ENCODE measurements around the gene OAS2. TPM values are rescaled to one million over a fixed set of nuclear protein-coding genes. Genes with fewer than 3 reads are reported as not detected.

Gene OAS2
- total RNA-seq = 1 to 10 TPM; 3.0 to 3.2 TPM

- Histone ChIP-seq H3K4me1 (no peaks in the 10 kb centered on the region), H3K27ac (peak within 1 kb of the TSS; percentile 83), H3K36me3 (no peaks in the 10 kb centered on the region), H3K27me3 (no peaks in the 10 kb centered on the region), H3K9me3 (no peaks in the 10 kb centered on the region), H3K4me3 (peak within 1 kb of the TSS; percentile 36), H3K9ac (ENCODE audit: low read depth in 2 of 2, low read length in 2 of 2) (peak within 1 kb of the TSS; percentile 41 to 70)
- TF ChIP-seq CTCF (IDR thresholded peaks at IDR 0.05) = no peak
- DNase-seq = peak; percentile 61
- intact Hi-C loops (cut with DNase I) = no loop called here
These were observed at the start of gene OAS2 for GRCh38 chr12:112978163-112979040. TSS of gene OAS2 (plus strand) at chr12:112978519. CDS start at chr12:112978609, 90 bp downstream.

- TF ChIP-seq CTCF (IDR thresholded peaks at IDR 0.05) = no peak
- intact Hi-C loops (cut with DNase I) = no loop called here
- no peaks in the 10 kb centered on the region for H3K36me3 ChIP-seq
These were observed 49.3 kb upstream of the OAS2 start for GRCh38 chr12:112928978-112929377.

GRCh38 chr12:112929715-112930114 is 48.6 kb upstream of the OAS2 start:
- Histone ChIP-seq H3K9ac (ENCODE audit: low read depth in 2 of 2, low read length in 2 of 2) (no peak overlapping the region), H3K27me3 (no peaks in the 10 kb centered on the region), H3K4me1 (peaks cover 11% of the 10 kb centered on the region), H3K27ac (no peak overlapping the region), H3K4me3 (no peak overlapping the region), H3K9me3 (no peaks in the 10 kb centered on the region), H3K36me3 (no peaks in the 10 kb centered on the region)
- no peak for DNase-seq
- TF ChIP-seq CTCF (IDR thresholded peaks at IDR 0.05) = no peak
- intact Hi-C loops (cut with DNase I) = no loop called here

More at GRCh38 chr12:112928978-112929377, 49.3 kb upstream of the OAS2 start:
- Histone ChIP-seq H3K27ac (no peak overlapping the region), H3K27me3 (no peaks in the 10 kb centered on the region), H3K9me3 (no peaks in the 10 kb centered on the region), H3K9ac (ENCODE audit: low read depth in 2 of 2, low read length in 2 of 2) (no peak overlapping the region), H3K4me3 (no peak overlapping the region), H3K4me1 (peaks cover 11% of the 10 kb centered on the region)
- no peak for DNase-seq

- no peak overlapping the region for H3K4me3 ChIP-seq
These were observed 48.0 kb upstream of the OAS2 start for GRCh38 chr12:112930350-112930749.

More at GRCh38 chr12:112930350-112930749, 48.0 kb upstream of the OAS2 start:
- peak; percentile 11 for DNase-seq
- H3K27ac ChIP-seq = no peak overlapping the region
- no peak overlapping the region for H3K9ac ChIP-seq (ENCODE audit: low read depth in 2 of 2, low read length in 2 of 2)
- H3K4me1 ChIP-seq = peaks cover 8% of the 10 kb centered on the region
- no peak for TF ChIP-seq CTCF (IDR thresholded peaks at IDR 0.05)
- no peaks in the 10 kb centered on the region for H3K36me3 ChIP-seq
- no peaks in the 10 kb centered on the region for H3K9me3 ChIP-seq
- intact Hi-C loops (cut with DNase I) = no loop called here
- H3K27me3 ChIP-seq = no peaks in the 10 kb centered on the region

All from colonic mucosa (tissue), 4 donors.